Endothelial cell of umbilical vein (primary cell): ENCODE measurements around the gene KCNRG. TPM values are rescaled to one million over a fixed set of nuclear protein-coding genes. Genes with fewer than 3 reads are reported as not detected.

Experiments
- BruUV-seq: library from RNA; stranded (reverse); fragments of 400-500 nt; replicated peaks from 2 replicates; lab custom pipeline; 2021; lab: Mats Ljungman, UMichigan
- CTCF ChIA-PET: fragments of 300-600, 350-600 bp; sonication (Branson Sonifier 250); formaldehyde crosslinking; loops from one replicate; lab custom pipeline; 2021; ENCODE audit warnings: antibody characterized with exemption, inconsistent platforms; lab: Charles Lee
- POLR2A ChIA-PET: fragments of 300-600, 350-600 bp; sonication (Branson Sonifier 250); formaldehyde crosslinking; loops from one replicate; lab custom pipeline; 2021; ENCODE audit warnings: antibody characterized with exemption, inconsistent platforms; lab: Charles Lee
- DNase-seq: peaks from one replicate; pipeline ENCODE4 v3.0.0-alpha.2; 2011; ENCODE audit warnings: low read depth, low spot score
- FAIRE-seq: peaks from 2 replicates; lab custom pipeline; 2011; peaks lifted over from hg19 to GRCh38; lab: Jason Lieb, UNC
- H2AFZ ChIP-seq: 2 replicates; pipeline ENCODE4 v1.6.0; 2012; ENCODE audit warnings: low read depth, low read length, control low read depth, inconsistent platforms
- H3K27ac ChIP-seq: 2 replicates; pipeline ENCODE4 v1.5.1; 2011; ENCODE audit warnings: low read depth, mild to moderate bottlenecking, control low read depth, low read length, moderate library complexity; ENCODE audit not compliant: insufficient read depth
- H3K27me3 ChIP-seq, 2 experiments: 2 replicates each; pipeline versions ENCODE4 v1.6.0 to v1.6.1; 2011; ENCODE audit warnings: low read length in 2 of 2, mixed read lengths in 1 of 2; ENCODE audit not compliant: control insufficient read depth in 2 of 2, insufficient read depth in 2 of 2
- H3K36me3 ChIP-seq, 2 experiments: 2 replicates in 1 of 2; 3 replicates in 1 of 2; pipeline ENCODE4 v1.5.1; 2011; ENCODE audit warnings: low read length in 2 of 2, mild to moderate bottlenecking in 1 of 2, moderate library complexity in 1 of 2; ENCODE audit not compliant: control insufficient read depth in 2 of 2, insufficient read depth in 2 of 2; ENCODE audit errors: extremely low read depth in 1 of 2
- H3K4me1 ChIP-seq: 3 replicates; pipeline ENCODE4 v1.5.1; 2011; ENCODE audit warnings: mild to moderate bottlenecking, low read length; ENCODE audit not compliant: control insufficient read depth, insufficient read depth; ENCODE audit errors: extremely low read depth
- H3K4me2 ChIP-seq: 2 replicates; pipeline ENCODE4 v1.6.1; 2011; ENCODE audit warnings: low read length, control low read depth, mixed read lengths; ENCODE audit not compliant: insufficient read depth
- H3K4me3 ChIP-seq, 3 experiments: fragments of 200-600 bp in 1 of 3; sonication (generic), shearing (Covaris generic) in 1 of 3; replicated peaks in 1 of 3; 2 replicates each; pipeline ENCODE4 v1.5.1; 2011 to 2016; ENCODE audit warnings: control low read depth in 3 of 3, low read length in 3 of 3, mild to moderate bottlenecking in 2 of 3, inconsistent platforms in 1 of 3, low read depth in 1 of 3, moderate library complexity in 1 of 3; ENCODE audit not compliant: insufficient read depth in 1 of 3
- H3K79me2 ChIP-seq: 2 replicates; pipeline ENCODE4 v1.6.0; 2012; ENCODE audit warnings: low read length, inconsistent platforms; ENCODE audit not compliant: control insufficient read depth, insufficient read depth
- H3K9ac ChIP-seq: replicated peaks from 2 replicates; pipeline ENCODE3; 2011; ENCODE audit warnings: low read length, control low read depth; ENCODE audit not compliant: insufficient read depth; ENCODE audit errors: extremely low read depth
- H3K9me1 ChIP-seq: replicated peaks from 3 replicates; pipeline ENCODE4 v1.6.0; 2011; ENCODE audit warnings: mild to moderate bottlenecking, low read length; ENCODE audit not compliant: control insufficient read depth, insufficient read depth; ENCODE audit errors: extremely low read depth
- H3K9me3 ChIP-seq: replicated peaks from 2 replicates; pipeline ENCODE4 v1.5.1; 2012; ENCODE audit warnings: low read length, inconsistent platforms; ENCODE audit not compliant: control insufficient read depth, insufficient read depth
- H4K20me1 ChIP-seq: replicated peaks from 2 replicates; pipeline ENCODE3; 2011; ENCODE audit warnings: mild to moderate bottlenecking, low read length; ENCODE audit not compliant: control insufficient read depth, insufficient read depth; ENCODE audit errors: extremely low read depth
- EZH2 ChIP-seq: IDR thresholded peaks from 2 replicates; pipeline ENCODE4 v1.6.1; 2012; ENCODE audit warnings: borderline replicate concordance, low read depth, mild to moderate bottlenecking, moderate library complexity, low read length, inconsistent platforms; ENCODE audit not compliant: severe bottlenecking
- FOS ChIP-seq: IDR thresholded peaks from 2 replicates; pipeline ENCODE4 v1.6.1; 2011; ENCODE audit warnings: mild to moderate bottlenecking, low read length, moderate library complexity, borderline replicate concordance; ENCODE audit not compliant: insufficient read depth
- GATA2 ChIP-seq: IDR thresholded peaks from 2 replicates; pipeline ENCODE4 v1.7.0; 2011; ENCODE audit warnings: low read depth, mild to moderate bottlenecking, moderate library complexity, mixed read lengths, low read length; ENCODE audit not compliant: insufficient read length, insufficient read depth
- JUN ChIP-seq: IDR thresholded peaks from 2 replicates; pipeline ENCODE4 v1.6.1; 2011; ENCODE audit warnings: borderline replicate concordance, low read depth; ENCODE audit not compliant: insufficient read length, insufficient read depth
- MYC ChIP-seq: IDR thresholded peaks from one replicate; pipeline ENCODE4 v1.6.1; 2011; ENCODE audit warnings: mild to moderate bottlenecking, low read depth, low read length
- POLR2A ChIP-seq: IDR thresholded peaks from 2 replicates; pipeline ENCODE4 v1.6.1; 2012; ENCODE audit warnings: low read depth, mild to moderate bottlenecking, control low read depth, low read length
- POLR2AphosphoS5 ChIP-seq: IDR thresholded peaks from 2 replicates; pipeline ENCODE4 v1.6.1; 2012; ENCODE audit warnings: low read depth, mild to moderate bottlenecking, control low read depth, low read length, moderate library complexity; ENCODE audit not compliant: insufficient read depth
- dilution Hi-C: fragments of 300-500 bp; cut with MboI; formaldehyde crosslinking; loops from one replicate; pipeline ENCODE4 v1.15.0; 2019; ENCODE audit warnings: low sequenced_read_pairs; ENCODE audit not compliant: extremely low pct_ligation_motif_present
- intact Hi-C: fragments of 100-400 bp; cut with micrococcal nuclease; formaldehyde crosslinking; loops from one replicate; pipeline ENCODE4 v1.10.0; 2022
- polyA plus RNA-seq, 4 experiments: library from polyadenylated mRNA; depleted of rRNA in 3 of 4; stranded (reverse) in 3 of 4; unstranded in 1 of 4; fragments of >200 nt; gene quantifications; 2 replicates each; pipeline versions ENCODE4 v1.2.1 to v1.2.3, GENCODE V29; 2011 to 2012; ENCODE audit warnings: missing spikeins in 1 of 4
- total RNA-seq: library from RNA; stranded (reverse); gene quantifications from 2 replicates; pipeline ENCODE4 v1.2.3, GENCODE V29; 2021
- TF ChIP-seq, protein P1 (sequence below): IDR thresholded peaks from 2 replicates; pipeline ENCODE4 v1.6.1; 2011; ENCODE audit not compliant: insufficient read depth, insufficient read length
- TF ChIP-seq, protein P2 (sequence below), 2 donors: IDR thresholded peaks; 1 replicate in 1 of 2; 2 replicates in 1 of 2; pipeline ENCODE4 v1.5.1; 2011; ENCODE audit warnings: low read length in 2 of 2, mild to moderate bottlenecking in 2 of 2, moderate library complexity in 2 of 2, control low read depth in 1 of 2, inconsistent platforms in 1 of 2, low read depth in 1 of 2; ENCODE audit not compliant: insufficient read depth in 1 of 2; ENCODE audit errors: extremely low read depth in 1 of 2

The KCNRG gene
- total and polyA plus RNA-seq, 2 donors (not counting 3 experiments of a cell fraction or from before 2014, with no cell fraction given): 0.86 to 1.3 TPM

DNA sequence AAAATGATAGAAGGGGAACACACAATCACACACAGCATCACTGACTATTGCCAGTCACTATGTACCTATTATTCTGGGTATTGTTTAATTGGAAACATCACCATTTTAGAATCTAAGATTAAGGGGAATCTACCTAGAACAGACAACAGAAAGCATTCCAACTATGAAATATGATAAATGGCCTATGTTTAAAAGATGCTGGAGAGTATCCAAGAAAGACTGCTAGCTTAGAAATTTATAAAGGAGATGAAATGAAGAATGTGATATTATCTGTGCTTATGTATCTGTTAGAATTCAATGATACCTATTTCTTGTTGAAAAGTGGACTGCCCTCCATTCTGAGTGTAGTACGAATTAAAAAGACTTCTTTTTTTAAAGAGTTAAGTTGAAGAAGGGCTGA lies 50.5 kb downstream of the KCNRG start:
- POLR2A ChIA-PET: no interaction called here
- Histone ChIP-seq H3K4me1 (no peaks in the 10 kb centered on the region), H3K79me2 (peaks cover 81% of the 10 kb centered on the region), H3K4me3 (no peak overlapping the region), H3K9ac (no peak overlapping the region), H3K27me3 (no peaks in the 10 kb centered on the region), H3K9me3 (no peaks in the 10 kb centered on the region), H4K20me1 (no peaks in the 10 kb centered on the region), H2AFZ (no peak overlapping the region), H3K4me2 (no peak overlapping the region), H3K27ac (no peak overlapping the region), H3K36me3 (peaks cover 3 to 15% of the 10 kb centered on the region in 2 experiments), H3K9me1 (no peaks in the 10 kb centered on the region)
- CTCF ChIA-PET: no interaction called here
- intact Hi-C loops (no loop called here), dilution Hi-C loops (no loop called here)
- no peak for TF ChIP-seq EZH2
- TF ChIP-seq, protein P1, sequence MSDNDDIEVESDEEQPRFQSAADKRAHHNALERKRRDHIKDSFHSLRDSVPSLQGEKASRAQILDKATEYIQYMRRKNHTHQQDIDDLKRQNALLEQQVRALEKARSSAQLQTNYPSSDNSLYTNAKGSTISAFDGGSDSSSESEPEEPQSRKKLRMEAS: no peak
- no peak for TF ChIP-seq GATA2
- TF ChIP-seq POLR2AphosphoS5: no peak
- TF ChIP-seq JUN: no peak
- no peak for TF ChIP-seq POLR2A
- no peak for TF ChIP-seq MYC
- TF ChIP-seq, protein P2, sequence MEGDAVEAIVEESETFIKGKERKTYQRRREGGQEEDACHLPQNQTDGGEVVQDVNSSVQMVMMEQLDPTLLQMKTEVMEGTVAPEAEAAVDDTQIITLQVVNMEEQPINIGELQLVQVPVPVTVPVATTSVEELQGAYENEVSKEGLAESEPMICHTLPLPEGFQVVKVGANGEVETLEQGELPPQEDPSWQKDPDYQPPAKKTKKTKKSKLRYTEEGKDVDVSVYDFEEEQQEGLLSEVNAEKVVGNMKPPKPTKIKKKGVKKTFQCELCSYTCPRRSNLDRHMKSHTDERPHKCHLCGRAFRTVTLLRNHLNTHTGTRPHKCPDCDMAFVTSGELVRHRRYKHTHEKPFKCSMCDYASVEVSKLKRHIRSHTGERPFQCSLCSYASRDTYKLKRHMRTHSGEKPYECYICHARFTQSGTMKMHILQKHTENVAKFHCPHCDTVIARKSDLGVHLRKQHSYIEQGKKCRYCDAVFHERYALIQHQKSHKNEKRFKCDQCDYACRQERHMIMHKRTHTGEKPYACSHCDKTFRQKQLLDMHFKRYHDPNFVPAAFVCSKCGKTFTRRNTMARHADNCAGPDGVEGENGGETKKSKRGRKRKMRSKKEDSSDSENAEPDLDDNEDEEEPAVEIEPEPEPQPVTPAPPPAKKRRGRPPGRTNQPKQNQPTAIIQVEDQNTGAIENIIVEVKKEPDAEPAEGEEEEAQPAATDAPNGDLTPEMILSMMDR (IDR thresholded peaks at IDR 0.05; ENCODE audit: extremely low read depth in 1 of 2, insufficient read depth in 1 of 2, low read depth in 1 of 2, low read length in 2 of 2): no peak
- no peak for TF ChIP-seq FOS
- BruUV-seq: no TSS peak
- DNase-seq: no peak
- FAIRE-seq: no peak
